ENCODE data around the gene RRP12.
"Not testable (repeated sequence)": the region's sequence is repeated elsewhere in the genome, so short reads cannot be mapped to it uniquely, and the experiment has no call there.

Gene RRP12

GRCh38 chr10:97400665-97401454, at the start of gene RRP12:
RRP12 (minus strand) TSS chr10:97401340; CDS start chr10:97401231, 109 bp downstream.
- DNase-seq (ENCODE audit: low spot score) = peak; percentile 80

GRCh38 chr10:97450828-97451227, 49.7 kb upstream of the RRP12 start:
- DNase-seq (ENCODE audit: low spot score) = no peak

GRCh38 chr10:97445722-97446639, 44.8 kb upstream of the RRP12 start, which contains the start of the genes EXOSC1 and ZDHHC16:
EXOSC1 (minus strand) TSS chr10:97446006; CDS start chr10:97445985, 21 bp downstream.
ZDHHC16 (plus strand) TSS chr10:97446175; CDS start chr10:97451676, 5,501 bp downstream.
- peak; percentile 95 for DNase-seq (ENCODE audit: low spot score)

- no peak for DNase-seq (ENCODE audit: low spot score)
These were observed 44.2 kb upstream of the RRP12 start for GRCh38 chr10:97445357-97445721.

- no peak for DNase-seq (ENCODE audit: low spot score)
These were observed 43.1 kb upstream of the RRP12 start for GRCh38 chr10:97444212-97444611.

GRCh38 chr10:97442277-97442676, 41.1 kb upstream of the RRP12 start:
- no peak for DNase-seq (ENCODE audit: low spot score)

GRCh38 chr10:97435211-97435610, 34.1 kb upstream of the RRP12 start:
- DNase-seq (ENCODE audit: low spot score) = no peak

- no peak for DNase-seq (ENCODE audit: low spot score)
These were observed 33.4 kb upstream of the RRP12 start for GRCh38 chr10:97434557-97434956.

GRCh38 chr10:97434055-97434454, 32.9 kb upstream of the RRP12 start:
- no peak for DNase-seq (ENCODE audit: low spot score)

GRCh38 chr10:97428572-97428981, 27.4 kb upstream of the RRP12 start:
- no peak for DNase-seq (ENCODE audit: low spot score)

- DNase-seq (ENCODE audit: low spot score) = peak; percentile 66
These were observed 26.5 kb upstream of the RRP12 start for GRCh38 chr10:97427571-97428179.

- DNase-seq (ENCODE audit: low spot score) = no peak
These were observed 25.8 kb upstream of the RRP12 start for GRCh38 chr10:97426776-97427570.

GRCh38 chr10:97425964-97426775, 25.0 kb upstream of the RRP12 start, which contains the start of gene PGAM1:
PGAM1 (plus strand) TSS chr10:97426191; CDS start chr10:97426308, 117 bp downstream.
- DNase-seq (ENCODE audit: low spot score) = peak; percentile 98

- DNase-seq (ENCODE audit: low spot score) = not testable (repeated sequence)
These were observed 22.6 kb upstream of the RRP12 start for GRCh38 chr10:97423757-97424098.

- no peak for DNase-seq (ENCODE audit: low spot score)
These were observed 15.4 kb upstream of the RRP12 start for GRCh38 chr10:97416565-97416964.

GRCh38 chr10:97412891-97413304, 11.8 kb upstream of the RRP12 start:
- DNase-seq (ENCODE audit: low spot score) = no peak

- no peak for DNase-seq (ENCODE audit: low spot score)
These were observed 10.3 kb upstream of the RRP12 start for GRCh38 chr10:97411406-97411805.

- no peak for DNase-seq (ENCODE audit: low spot score)
These were observed 7.4 kb upstream of the RRP12 start for GRCh38 chr10:97408496-97408992.

GRCh38 chr10:97407952-97408248, 6.8 kb upstream of the RRP12 start:
- DNase-seq (ENCODE audit: low spot score) = no peak

GRCh38 chr10:97407211-97407951, 6.2 kb upstream of the RRP12 start:
- peak; percentile 80 for DNase-seq (ENCODE audit: low spot score)

Data from ecto neural progenitor cell (in vitro differentiated cells).